ENCODE results near the gene BMS1.

The BMS1 gene

DNA sequence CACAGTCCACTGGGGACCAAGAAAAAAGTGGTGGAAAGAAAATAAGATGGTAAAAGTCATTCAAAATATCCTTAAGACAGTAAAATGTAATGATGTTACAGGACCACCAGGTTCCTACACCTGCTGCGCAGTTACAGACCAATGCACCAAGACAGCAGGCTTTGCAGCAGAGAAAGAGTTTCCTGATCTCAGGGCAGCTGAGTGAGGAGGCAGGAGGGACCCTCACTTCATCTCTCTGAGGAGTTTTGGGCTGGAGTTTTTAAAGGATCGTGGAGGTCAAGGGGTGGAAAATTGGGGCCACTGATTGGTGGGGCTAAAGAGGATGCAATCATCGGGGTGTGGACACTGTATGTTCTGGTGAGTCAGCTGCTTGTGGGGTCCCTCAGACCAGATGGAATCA, 100.0 kb downstream of the BMS1 start:
- in situ Hi-C loops (cut with MboI; ENCODE audit: low sequenced_read_pairs) = no loop called here
